ENCODE results near the gene PCDH9.

DNA sequence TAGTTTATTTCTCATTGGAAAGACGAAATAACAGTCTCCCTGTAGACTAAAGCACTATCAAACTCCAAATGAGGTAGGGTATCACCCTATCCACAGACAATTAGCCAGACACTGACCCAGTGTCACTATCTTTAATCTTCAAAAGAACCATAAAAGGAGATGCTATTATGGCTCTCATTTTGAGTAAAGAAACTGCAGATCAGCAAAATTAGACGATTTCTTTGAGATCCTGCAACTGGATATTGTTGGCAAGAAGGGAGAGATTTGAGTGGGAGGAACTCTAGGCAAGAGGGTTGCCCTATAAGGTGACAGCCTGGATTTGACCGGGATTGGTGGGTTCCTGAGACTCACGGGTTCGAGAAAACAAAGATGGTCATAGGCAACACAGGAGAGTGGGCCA is 71.2 kb downstream of the PCDH9 start:
- TF ChIP-seq POLR2A (IDR thresholded peaks at IDR 0.05): no peak
- TF ChIP-seq, protein P1, sequence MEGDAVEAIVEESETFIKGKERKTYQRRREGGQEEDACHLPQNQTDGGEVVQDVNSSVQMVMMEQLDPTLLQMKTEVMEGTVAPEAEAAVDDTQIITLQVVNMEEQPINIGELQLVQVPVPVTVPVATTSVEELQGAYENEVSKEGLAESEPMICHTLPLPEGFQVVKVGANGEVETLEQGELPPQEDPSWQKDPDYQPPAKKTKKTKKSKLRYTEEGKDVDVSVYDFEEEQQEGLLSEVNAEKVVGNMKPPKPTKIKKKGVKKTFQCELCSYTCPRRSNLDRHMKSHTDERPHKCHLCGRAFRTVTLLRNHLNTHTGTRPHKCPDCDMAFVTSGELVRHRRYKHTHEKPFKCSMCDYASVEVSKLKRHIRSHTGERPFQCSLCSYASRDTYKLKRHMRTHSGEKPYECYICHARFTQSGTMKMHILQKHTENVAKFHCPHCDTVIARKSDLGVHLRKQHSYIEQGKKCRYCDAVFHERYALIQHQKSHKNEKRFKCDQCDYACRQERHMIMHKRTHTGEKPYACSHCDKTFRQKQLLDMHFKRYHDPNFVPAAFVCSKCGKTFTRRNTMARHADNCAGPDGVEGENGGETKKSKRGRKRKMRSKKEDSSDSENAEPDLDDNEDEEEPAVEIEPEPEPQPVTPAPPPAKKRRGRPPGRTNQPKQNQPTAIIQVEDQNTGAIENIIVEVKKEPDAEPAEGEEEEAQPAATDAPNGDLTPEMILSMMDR (IDR thresholded peaks at IDR 0.05): no peak
